Pancreas (tissue), 10 donors: Measurements from ENCODE around the gene NOS3. TPM values are rescaled to one million over a fixed set of nuclear protein-coding genes. Genes with fewer than 3 reads are reported as not detected.

Experiments used
- ATAC-seq, 4 donors: fragments of 200-7000 bp; cut with Tn5 transposase; one replicate each; pipeline versions ENCODE4 v1.8.0 to v1.9.1; 2020; ENCODE audit warnings: mild to moderate bottlenecking in 4 of 4, moderate library complexity in 4 of 4
- DNase-seq, 6 donors: peaks; one replicate each; pipeline ENCODE4 v3.0.0-alpha.2; 2020
- FAIRE-seq: peaks from 2 replicates; lab custom pipeline; 2012; peaks lifted over from hg19 to GRCh38; lab: Jason Lieb, UNC
- H3K27ac ChIP-seq, 4 donors: fragments of 200-600 bp; sonication (generic); 1 replicate in 3 of 4; 2 replicates in 1 of 4; pipeline versions ENCODE4 v1.5.0 to v1.8.0; 2020
- H3K27me3 ChIP-seq, 4 donors: fragments of 200-600 bp; one replicate each; pipeline ENCODE4 v1.8.0; 2021
- H3K36me3 ChIP-seq, 3 donors: fragments of 200-600 bp; sonication (generic) in 1 of 3; one replicate each; pipeline versions ENCODE4 v1.5.0 to v1.8.0; 2020 to 2021
- H3K4me1 ChIP-seq, 3 donors: fragments of 200-600 bp; one replicate each; pipeline ENCODE4 v1.8.0; 2021
- H3K4me3 ChIP-seq, 4 donors: fragments of 200-600 bp; sonication (generic) in 2 of 4; one replicate each; pipeline versions ENCODE4 v1.5.0 to v1.8.0; 2020 to 2021
- H3K9me3 ChIP-seq, 4 donors: fragments of 200-600 bp; one replicate each; pipeline ENCODE4 v1.8.0; 2021
- WGBS, 2 donors: extraction: QIAGEN DNeasy Blood & Tissue Kit; methylation state at CpG; one replicate each; pipeline ENCODE4 v1.1.7; 2013; 5-methylcytosine and 5-hydroxymethylcytosine counted together
- intact Hi-C, 3 donors: fragments of 100-400 bp; cut with DNase I; formaldehyde crosslinking; loops; one replicate each; pipeline versions ENCODE4 v1.11.1 to v1.14.2; 2022
- polyA plus RNA-seq, 2 donors: library from polyadenylated mRNA; stranded (reverse); fragments of 200-250 nt; gene quantifications; one replicate each; pipeline ENCODE4 v1.2.3, GENCODE V29; 2013
- total RNA-seq, 6 donors: library from RNA; stranded (reverse); fragmentation: NEBNext Ultra II Directional in 4 of 6; extraction: Animal tissue kit (Norgen Biotek cat#: 25700) in 4 of 6; gene quantifications; one replicate each; pipeline versions ENCODE4 v1.2.1 to v1.2.4, GENCODE V29; 2021 to 2023
- TF ChIP-seq, protein P1 (sequence below), 4 donors: fragments of 200-600 bp; sonication (generic) in 3 of 4; IDR thresholded peaks; one replicate each; pipeline versions ENCODE4 v1.5.0 to v1.8.0; 2021; ENCODE audit warnings: antibody characterized with exemption in 4 of 4
- donor health status: healthy with polysubstance abuse.
- donor health status: DM: no; HTN: no; CAD: no; lungs with moderate emphysema.
- donor health status: DM: no; HTN: no; CAD: no.
- donor health status: control.
- donor health status: control.
- donor health status: Bipolar disorder and iron deficiency.
- donor health status: DM: yes; HTN: yes; CAD: no.
- donor health status: DM: no; HTN: no; CAD: no.
- donor health status: DM: no; HTN: no; CAD: no.
- donor health status: DM: yes; HTN: yes; CAD: no.

The NOS3 gene
- total and polyA plus RNA-seq, 8 donors: 1.0 to 12.5 (median 3.5) TPM

DNA sequence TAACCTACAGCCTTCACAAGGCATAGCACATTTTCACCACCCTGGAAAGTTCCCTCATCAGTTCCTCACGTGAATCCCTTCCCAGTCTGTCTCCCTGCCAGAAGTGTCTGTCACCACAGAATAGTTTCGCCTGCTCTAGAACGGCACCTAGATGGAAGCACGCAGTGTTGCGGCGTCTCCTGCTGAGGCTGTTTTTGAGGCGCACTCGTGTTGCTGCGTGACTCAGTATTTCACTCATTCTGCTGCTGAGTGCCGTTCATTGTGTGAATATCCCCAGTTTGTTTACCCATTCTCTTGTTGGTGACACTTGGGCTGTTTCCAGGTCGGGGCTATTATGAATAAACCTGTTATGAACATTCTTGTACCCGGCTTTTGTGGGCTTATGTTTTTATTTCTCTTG is 12.8 kb downstream of the NOS3 start:
- ATAC-seq (peak in 2 of 4 donors; percentile 40 to 54), DNase-seq (no peak), FAIRE-seq (no peak)
- no peaks in the 10 kb centered on the region for H3K4me1 ChIP-seq
- no peaks in the 10 kb centered on the region for H3K9me3 ChIP-seq
- WGBS, 2 donors: 37 to 47% methylated on average over 12 of the region's 12 CpGs
- intact Hi-C loops: no loop called here
- H3K27ac ChIP-seq: no peak overlapping the region
- H3K27me3 ChIP-seq: no peaks in the 10 kb centered on the region
- no peak overlapping the region for H3K4me3 ChIP-seq
- TF ChIP-seq, protein P1, sequence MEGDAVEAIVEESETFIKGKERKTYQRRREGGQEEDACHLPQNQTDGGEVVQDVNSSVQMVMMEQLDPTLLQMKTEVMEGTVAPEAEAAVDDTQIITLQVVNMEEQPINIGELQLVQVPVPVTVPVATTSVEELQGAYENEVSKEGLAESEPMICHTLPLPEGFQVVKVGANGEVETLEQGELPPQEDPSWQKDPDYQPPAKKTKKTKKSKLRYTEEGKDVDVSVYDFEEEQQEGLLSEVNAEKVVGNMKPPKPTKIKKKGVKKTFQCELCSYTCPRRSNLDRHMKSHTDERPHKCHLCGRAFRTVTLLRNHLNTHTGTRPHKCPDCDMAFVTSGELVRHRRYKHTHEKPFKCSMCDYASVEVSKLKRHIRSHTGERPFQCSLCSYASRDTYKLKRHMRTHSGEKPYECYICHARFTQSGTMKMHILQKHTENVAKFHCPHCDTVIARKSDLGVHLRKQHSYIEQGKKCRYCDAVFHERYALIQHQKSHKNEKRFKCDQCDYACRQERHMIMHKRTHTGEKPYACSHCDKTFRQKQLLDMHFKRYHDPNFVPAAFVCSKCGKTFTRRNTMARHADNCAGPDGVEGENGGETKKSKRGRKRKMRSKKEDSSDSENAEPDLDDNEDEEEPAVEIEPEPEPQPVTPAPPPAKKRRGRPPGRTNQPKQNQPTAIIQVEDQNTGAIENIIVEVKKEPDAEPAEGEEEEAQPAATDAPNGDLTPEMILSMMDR (IDR thresholded peaks at IDR 0.05): no peak
- no peaks in the 10 kb centered on the region for H3K36me3 ChIP-seq

DNA sequence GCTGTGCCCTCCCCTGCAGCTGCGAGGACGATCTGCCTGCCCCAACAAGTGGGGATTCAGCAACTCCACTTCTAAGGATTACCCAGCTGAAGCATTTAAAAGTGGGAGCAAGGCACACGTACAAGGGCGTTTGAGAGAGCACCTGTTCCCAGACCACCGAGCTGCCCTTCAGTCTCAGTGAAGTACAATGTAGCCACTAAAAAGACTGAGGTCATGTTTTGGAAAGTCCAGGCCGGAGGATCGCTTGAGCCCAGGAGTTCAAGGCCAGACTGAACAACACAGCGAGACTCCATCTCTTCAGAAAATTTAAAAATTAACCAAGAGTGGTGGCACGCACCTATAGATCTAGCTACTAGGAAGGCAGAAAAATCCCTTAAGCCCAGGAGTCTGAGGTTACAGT is 14.7 kb downstream of the NOS3 start:
- H3K4me1 ChIP-seq: no peaks in the 10 kb centered on the region
- H3K36me3 ChIP-seq: no peaks in the 10 kb centered on the region
- H3K9me3 ChIP-seq: no peaks in the 10 kb centered on the region
- no peak overlapping the region for H3K27ac ChIP-seq
- 49 to 63% methylated on average over 9 of the region's 9 CpGs for WGBS, 2 donors
- H3K4me3 ChIP-seq: no peak overlapping the region
- no peak for FAIRE-seq
- no peak for ATAC-seq
- no peaks in the 10 kb centered on the region for H3K27me3 ChIP-seq
- no peak for DNase-seq
- intact Hi-C loops: no loop called here
- TF ChIP-seq, protein P1 (IDR thresholded peaks at IDR 0.05): no peak

DNA sequence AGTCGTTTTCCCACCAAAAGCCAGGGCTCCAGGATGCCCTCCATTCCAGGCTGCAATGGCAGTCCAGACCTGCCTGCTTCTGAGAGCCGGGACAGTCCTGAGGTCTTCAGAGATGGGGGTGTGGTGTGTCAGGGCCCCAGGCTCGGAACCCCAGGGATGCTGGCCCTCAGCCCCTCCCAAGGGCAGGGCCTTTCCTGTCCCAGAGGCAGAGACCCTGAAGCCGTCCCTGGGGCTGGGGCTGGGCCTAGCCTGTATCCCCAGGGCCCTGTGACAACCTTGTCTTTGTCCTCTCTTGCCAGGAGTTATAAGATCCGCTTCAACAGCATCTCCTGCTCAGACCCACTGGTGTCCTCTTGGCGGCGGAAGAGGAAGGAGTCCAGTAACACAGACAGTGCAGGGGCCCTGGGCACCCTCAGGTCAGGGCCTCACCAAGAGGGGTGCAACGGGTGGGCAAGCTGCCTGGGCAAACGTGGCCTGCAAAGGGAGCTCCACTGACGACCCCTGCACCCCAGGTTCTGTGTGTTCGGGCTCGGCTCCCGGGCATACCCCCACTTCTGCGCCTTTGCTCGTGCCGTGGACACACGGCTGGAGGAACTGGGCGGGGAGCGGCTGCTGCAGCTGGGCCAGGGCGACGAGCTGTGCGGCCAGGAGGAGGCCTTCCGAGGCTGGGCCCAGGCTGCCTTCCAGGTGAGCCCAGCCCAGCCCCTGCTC is 15.9 kb downstream of the NOS3 start:
- Histone ChIP-seq H3K27me3 (no peaks in the 10 kb centered on the region), H3K4me1 (no peaks in the 10 kb centered on the region), H3K9me3 (no peaks in the 10 kb centered on the region), H3K36me3 (no peaks in the 10 kb centered on the region), H3K4me3 (no peak overlapping the region), H3K27ac (no peak overlapping the region)
- DNase-seq (peak in 1 of 6 donors; percentile 70), ATAC-seq (no peak), FAIRE-seq (no peak)
- TF ChIP-seq, protein P1 (IDR thresholded peaks at IDR 0.05): no peak
- intact Hi-C loops: no loop called here
- WGBS, 2 donors: 74 to 76% methylated on average over 22 to 23 of the region's 23 CpGs

DNA sequence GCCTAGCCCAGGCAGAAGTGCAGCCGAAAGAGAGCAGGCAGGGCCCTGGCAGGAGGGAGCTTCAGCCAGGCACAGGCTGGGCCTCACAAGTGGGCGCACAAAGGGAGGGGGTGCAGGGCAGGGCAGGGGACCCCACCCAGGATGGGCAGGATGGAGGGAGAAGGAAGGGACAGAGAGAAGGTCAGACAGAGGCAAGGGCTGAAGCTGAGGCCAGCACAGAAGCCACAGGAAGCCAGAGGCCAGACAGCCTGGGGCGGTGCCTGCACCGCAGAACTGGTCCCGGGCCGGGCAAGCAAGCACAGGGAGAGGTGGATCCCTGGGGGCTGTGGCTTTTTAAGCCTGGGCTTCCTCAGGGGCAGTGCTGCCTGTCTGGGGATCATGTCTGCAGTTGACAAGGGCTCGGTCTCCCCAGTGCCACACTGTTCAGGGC is 16.7 kb downstream of the NOS3 start:
- 73 to 93% methylated on average over 7 of the region's 7 CpGs for WGBS, 2 donors
- Histone ChIP-seq H3K36me3 (no peaks in the 10 kb centered on the region), H3K27me3 (no peaks in the 10 kb centered on the region), H3K9me3 (no peaks in the 10 kb centered on the region), H3K27ac (no peak overlapping the region), H3K4me3 (no peak overlapping the region), H3K4me1 (no peaks in the 10 kb centered on the region)
- FAIRE-seq (no peak), DNase-seq (peak in 1 of 6 donors; percentile 55), ATAC-seq (no peak)
- TF ChIP-seq, protein P1 (IDR thresholded peaks at IDR 0.05): no peak
- intact Hi-C loops: no loop called here

DNA sequence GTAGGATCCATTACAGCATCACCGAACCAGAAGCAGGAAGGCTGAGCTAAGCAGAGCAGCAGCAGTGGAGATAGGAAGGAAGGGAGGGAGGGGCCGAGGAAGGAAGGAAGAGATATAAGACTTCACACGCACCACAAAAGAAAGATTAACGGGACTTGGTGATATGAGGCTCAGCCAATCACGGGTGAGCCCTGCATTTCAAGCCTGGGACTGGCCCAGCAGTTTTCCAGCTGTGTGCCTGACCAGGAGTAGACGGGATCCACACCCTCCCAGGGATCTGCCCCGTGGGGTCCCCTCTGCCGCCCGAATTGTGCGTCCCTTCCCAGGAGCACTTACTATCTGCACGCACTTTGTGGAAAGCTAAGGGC is 17.3 kb downstream of the NOS3 start:
- H3K27me3 ChIP-seq: no peaks in the 10 kb centered on the region
- H3K36me3 ChIP-seq: no peaks in the 10 kb centered on the region
- H3K27ac ChIP-seq: no peak overlapping the region
- 39 to 41% methylated on average over 11 of the region's 11 CpGs for WGBS, 2 donors
- DNase-seq (peak in 1 of 6 donors; percentile 33), FAIRE-seq (no peak), ATAC-seq (peak in 3 of 4 donors; percentile 9 to 20 (median 17))
- TF ChIP-seq, protein P1 (IDR thresholded peaks at IDR 0.05): no peak
- peaks cover 0 to 3% (median 0%) of the 10 kb centered on the region in 3 donors for H3K4me1 ChIP-seq
- no peaks in the 10 kb centered on the region for H3K9me3 ChIP-seq
- H3K4me3 ChIP-seq: peak overlapping the region in 2 of 4 donors; percentile 22 to 39
- intact Hi-C loops: no loop called here
